Breast epithelium (tissue), 3 donors: ENCODE results near the gene B4GALNT4.

ENCODE experiments used
- CTCF ChIP-seq, 3 donors: fragments of 450-650 bp; IDR thresholded peaks; one replicate each; pipeline ENCODE4 v1.5.1; 2016 to 2017; ENCODE audit warnings: antibody characterized with exemption in 3 of 3, mild to moderate bottlenecking in 3 of 3, moderate library complexity in 3 of 3
- POLR2AphosphoS5 ChIP-seq, 3 donors: sonication (generic); formaldehyde crosslinking; IDR thresholded peaks; one replicate each; pipeline ENCODE4 v1.6.1; 2017; ENCODE audit warnings: antibody characterized with exemption in 3 of 3

GRCh38 chr11:429391-429790, 60.1 kb downstream of the B4GALNT4 start:
- TF ChIP-seq POLR2AphosphoS5 (IDR thresholded peaks at IDR 0.05) (no peak), CTCF (IDR thresholded peaks at IDR 0.05) (no peak)
